Chondrocyte (in vitro differentiated cells): ENCODE measurements around the gene GPC3. TPM values are rescaled to one million over a fixed set of nuclear protein-coding genes. Genes with fewer than 3 reads are reported as not detected.
A peak's percentile ranks its signal among the peaks of the same experiment; 100 is the strongest.

Source experiments
- DNase-seq: peaks from one replicate; pipeline ENCODE4 v3.0.0; 2021; ENCODE audit warnings: mixed read lengths, low spot score
- H3K27ac Mint-ChIP-seq: one replicate; pipeline ENCODE4 v1.8.0; 2021; ENCODE audit warnings: mild to moderate bottlenecking, moderate library complexity, mixed read lengths; ENCODE audit not compliant: unreplicated experiment
- H3K27me3 Mint-ChIP-seq: 2 replicates; pipeline ENCODE4 v1.8.0; 2021; ENCODE audit warnings: low read depth, mixed read lengths
- H3K36me3 Mint-ChIP-seq: 2 replicates; pipeline ENCODE4 v1.8.0; 2021; ENCODE audit warnings: low read depth, mixed read lengths
- H3K4me1 Mint-ChIP-seq: 2 replicates; pipeline ENCODE4 v1.8.0; 2021; ENCODE audit warnings: low read depth, mild to moderate bottlenecking, mixed read lengths
- H3K4me3 Mint-ChIP-seq: one replicate; pipeline ENCODE4 v1.8.0; 2021; ENCODE audit warnings: mild to moderate bottlenecking, moderate library complexity, mixed read lengths; ENCODE audit not compliant: unreplicated experiment
- H3K9me3 Mint-ChIP-seq: 2 replicates; pipeline ENCODE4 v1.8.0; 2021; ENCODE audit warnings: low read depth, mixed read lengths
- total RNA-seq: library from RNA; stranded (reverse); gene quantifications from 3 replicates; pipeline ENCODE4 v1.2.1, GENCODE V29; 2021
- TF ChIP-seq, protein P1 (sequence below): fragments of 200-600 bp; sonication (generic); IDR thresholded peaks from 2 replicates; pipeline ENCODE4 v1.5.0; 2021; ENCODE audit warnings: antibody characterized with exemption, mild to moderate bottlenecking, moderate library complexity

The GPC3 gene
- total RNA-seq, 1 donor from 2014 or later: 1.9 TPM

DNA sequence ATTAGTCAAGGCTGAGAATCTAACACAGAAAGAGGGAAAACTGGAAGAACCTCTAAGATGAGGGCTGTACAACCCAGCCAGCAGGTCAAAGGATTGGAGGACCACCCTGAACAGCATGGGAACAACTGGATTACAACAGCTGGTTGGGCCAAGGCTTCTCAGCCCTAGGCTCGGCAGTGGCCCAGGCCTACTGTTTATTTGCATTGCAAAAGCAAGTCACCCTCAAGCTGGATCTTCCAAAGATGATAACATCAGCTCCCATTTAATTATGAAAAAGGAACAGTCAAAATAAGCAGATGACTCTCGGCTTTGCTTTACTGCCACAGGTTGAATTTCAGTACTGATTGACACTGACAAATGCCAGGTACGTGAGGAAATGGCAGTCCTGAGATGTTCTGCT, 61.8 kb downstream of the GPC3 start:
- Mint-ChIP-seq H3K27ac (no peak overlapping the region), H3K9me3 (peaks cover under 1% of the 10 kb centered on the region), H3K4me1 (peaks cover 6% of the 10 kb centered on the region), H3K4me3 (no peak overlapping the region), H3K36me3 (no peaks in the 10 kb centered on the region), H3K27me3 (no peaks in the 10 kb centered on the region)
- TF ChIP-seq, protein P1, sequence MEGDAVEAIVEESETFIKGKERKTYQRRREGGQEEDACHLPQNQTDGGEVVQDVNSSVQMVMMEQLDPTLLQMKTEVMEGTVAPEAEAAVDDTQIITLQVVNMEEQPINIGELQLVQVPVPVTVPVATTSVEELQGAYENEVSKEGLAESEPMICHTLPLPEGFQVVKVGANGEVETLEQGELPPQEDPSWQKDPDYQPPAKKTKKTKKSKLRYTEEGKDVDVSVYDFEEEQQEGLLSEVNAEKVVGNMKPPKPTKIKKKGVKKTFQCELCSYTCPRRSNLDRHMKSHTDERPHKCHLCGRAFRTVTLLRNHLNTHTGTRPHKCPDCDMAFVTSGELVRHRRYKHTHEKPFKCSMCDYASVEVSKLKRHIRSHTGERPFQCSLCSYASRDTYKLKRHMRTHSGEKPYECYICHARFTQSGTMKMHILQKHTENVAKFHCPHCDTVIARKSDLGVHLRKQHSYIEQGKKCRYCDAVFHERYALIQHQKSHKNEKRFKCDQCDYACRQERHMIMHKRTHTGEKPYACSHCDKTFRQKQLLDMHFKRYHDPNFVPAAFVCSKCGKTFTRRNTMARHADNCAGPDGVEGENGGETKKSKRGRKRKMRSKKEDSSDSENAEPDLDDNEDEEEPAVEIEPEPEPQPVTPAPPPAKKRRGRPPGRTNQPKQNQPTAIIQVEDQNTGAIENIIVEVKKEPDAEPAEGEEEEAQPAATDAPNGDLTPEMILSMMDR: no peak
- no peak for DNase-seq

DNA sequence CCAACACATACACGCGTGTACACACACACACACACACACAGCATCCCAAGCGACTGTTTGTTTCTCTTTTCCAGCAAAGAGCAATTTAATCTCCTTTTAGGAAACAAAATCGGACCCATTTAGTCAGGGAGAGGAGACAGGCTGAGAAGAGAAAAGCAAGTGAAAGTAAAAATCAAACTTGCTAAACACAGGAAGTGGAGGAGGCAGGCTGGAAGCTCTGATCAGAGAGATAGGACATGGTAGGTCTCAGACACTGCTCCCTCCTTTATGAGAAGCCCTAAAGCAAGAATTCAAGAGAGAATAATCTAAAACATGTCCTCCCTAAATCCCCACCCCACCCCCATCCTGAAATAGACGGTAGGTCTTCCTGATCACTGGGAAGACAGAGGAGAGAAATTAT, 62.3 kb downstream of the GPC3 start:
- TF ChIP-seq, protein P1: no peak
- peak overlapping the region; percentile 36 for H3K4me3 Mint-ChIP-seq
- H3K27ac Mint-ChIP-seq: no peak overlapping the region
- no peak for DNase-seq
- H3K36me3 Mint-ChIP-seq: no peaks in the 10 kb centered on the region
- H3K9me3 Mint-ChIP-seq: no peaks in the 10 kb centered on the region
- H3K4me1 Mint-ChIP-seq: peaks cover 6% of the 10 kb centered on the region
- no peaks in the 10 kb centered on the region for H3K27me3 Mint-ChIP-seq

DNA sequence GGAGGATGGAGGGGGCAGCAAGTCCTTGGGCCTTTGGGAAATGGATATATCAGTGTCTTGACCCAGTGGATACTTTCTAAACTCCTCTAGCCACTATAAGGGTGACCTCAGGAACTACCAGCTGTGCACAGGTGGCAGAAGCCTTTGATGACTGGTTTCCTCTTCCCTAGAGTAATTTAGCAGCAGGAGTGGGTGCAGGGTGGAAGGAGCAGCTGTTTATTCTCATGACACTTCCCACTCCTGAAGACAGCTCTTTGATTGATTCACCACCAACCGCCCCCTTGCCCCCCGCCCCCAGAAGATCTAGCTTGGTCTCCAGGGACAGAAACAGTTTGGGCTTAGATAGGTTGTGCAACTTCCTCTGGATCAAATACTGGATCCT, 63.0 kb downstream of the GPC3 start:
- DNase-seq: no peak

DNA sequence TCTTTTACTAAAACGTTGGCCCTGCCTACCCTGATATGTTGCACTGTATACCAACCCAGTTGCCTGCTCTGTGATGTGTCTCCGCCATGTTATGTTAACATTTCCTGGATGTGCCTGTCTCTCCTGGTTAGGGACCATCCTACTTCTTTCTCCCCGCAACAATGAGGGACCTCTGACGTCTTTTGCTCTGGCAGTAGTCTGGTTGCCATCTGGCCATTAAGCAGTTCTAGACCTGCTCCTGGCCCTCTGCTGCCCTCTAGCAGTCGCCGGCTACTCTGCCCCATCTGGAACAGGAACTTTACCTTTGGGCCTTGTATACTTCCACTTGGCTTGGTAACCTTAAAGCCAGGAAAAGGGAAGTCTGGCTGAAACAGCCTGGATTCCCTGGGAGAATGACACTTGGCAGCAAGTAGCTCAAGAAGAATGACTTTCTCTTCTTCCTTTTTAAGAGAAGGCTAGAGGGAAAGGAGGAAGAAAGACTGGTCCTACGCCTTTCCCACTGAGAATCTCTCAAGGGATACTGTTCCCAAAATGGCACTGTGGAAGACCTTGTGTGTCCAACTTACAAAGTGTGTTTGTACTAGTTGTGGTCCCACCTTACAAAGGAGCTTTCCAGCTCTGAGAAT, 63.5 kb downstream of the GPC3 start:
- Mint-ChIP-seq H3K27ac (no peak overlapping the region), H3K4me3 (no peak overlapping the region), H3K27me3 (no peaks in the 10 kb centered on the region), H3K36me3 (no peaks in the 10 kb centered on the region), H3K4me1 (peaks cover 6% of the 10 kb centered on the region), H3K9me3 (peaks cover 9% of the 10 kb centered on the region)
- no peak for DNase-seq
- TF ChIP-seq, protein P1: peak; percentile 78

More for the DNA sequence above, 63.0 kb downstream of the GPC3 start:
- Mint-ChIP-seq H3K27me3 (no peaks in the 10 kb centered on the region), H3K27ac (no peak overlapping the region), H3K4me3 (no peak overlapping the region), H3K4me1 (peaks cover 6% of the 10 kb centered on the region), H3K36me3 (no peaks in the 10 kb centered on the region), H3K9me3 (peaks cover 4% of the 10 kb centered on the region)
- TF ChIP-seq, protein P1: no peak

GRCh38 chrX:133921086-133921485, 64.3 kb downstream of the GPC3 start:
- Mint-ChIP-seq H3K27ac (no peak overlapping the region), H3K27me3 (no peaks in the 10 kb centered on the region), H3K4me1 (peaks cover 6% of the 10 kb centered on the region)

More at GRCh38 chrX:133921086-133921485, 64.3 kb downstream of the GPC3 start:
- no peak overlapping the region for H3K4me3 Mint-ChIP-seq
- H3K9me3 Mint-ChIP-seq: peaks cover 9% of the 10 kb centered on the region
- TF ChIP-seq, protein P1: no peak
- DNase-seq: no peak
- H3K36me3 Mint-ChIP-seq: no peaks in the 10 kb centered on the region
